Stimulated activated naive CD4-positive, alpha-beta T cell (primary cell): ENCODE data around the gene ARHGEF1.

ENCODE experiments used
- DNase-seq, 6 experiments: peaks; one replicate each; lab custom pipeline; 2025; lab: John Stamatoyannopoulos, UW

ARHGEF1 gene

DNA sequence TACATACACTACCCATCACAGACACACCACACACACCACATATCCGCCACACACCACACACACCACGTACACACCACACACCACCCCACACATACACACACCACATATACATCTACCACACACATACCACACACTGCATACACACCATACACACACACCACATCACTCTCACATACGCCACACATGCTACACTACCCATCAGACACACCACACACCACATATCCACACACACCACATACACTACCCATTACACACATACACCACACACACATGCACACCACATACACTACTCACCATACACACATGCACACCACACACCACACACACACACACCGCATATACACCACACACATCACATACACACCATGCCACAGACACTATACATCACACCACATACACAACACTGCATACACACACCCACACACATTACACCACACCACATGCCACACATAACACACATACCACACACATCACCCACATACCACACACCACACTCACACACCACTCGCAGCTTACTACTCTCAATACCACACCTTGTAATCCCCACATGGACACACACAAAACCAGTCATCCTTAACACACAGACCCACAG, 35.8 kb downstream of the ARHGEF1 start:
- DNase-seq: no peak

GRCh38 chr19:41919948-41920712, 37.1 kb downstream of the ARHGEF1 start:
- no peak for DNase-seq

- no peak for DNase-seq
Measured at GRCh38 chr19:41920882-41921576, 38.0 kb downstream of the ARHGEF1 start.

DNA sequence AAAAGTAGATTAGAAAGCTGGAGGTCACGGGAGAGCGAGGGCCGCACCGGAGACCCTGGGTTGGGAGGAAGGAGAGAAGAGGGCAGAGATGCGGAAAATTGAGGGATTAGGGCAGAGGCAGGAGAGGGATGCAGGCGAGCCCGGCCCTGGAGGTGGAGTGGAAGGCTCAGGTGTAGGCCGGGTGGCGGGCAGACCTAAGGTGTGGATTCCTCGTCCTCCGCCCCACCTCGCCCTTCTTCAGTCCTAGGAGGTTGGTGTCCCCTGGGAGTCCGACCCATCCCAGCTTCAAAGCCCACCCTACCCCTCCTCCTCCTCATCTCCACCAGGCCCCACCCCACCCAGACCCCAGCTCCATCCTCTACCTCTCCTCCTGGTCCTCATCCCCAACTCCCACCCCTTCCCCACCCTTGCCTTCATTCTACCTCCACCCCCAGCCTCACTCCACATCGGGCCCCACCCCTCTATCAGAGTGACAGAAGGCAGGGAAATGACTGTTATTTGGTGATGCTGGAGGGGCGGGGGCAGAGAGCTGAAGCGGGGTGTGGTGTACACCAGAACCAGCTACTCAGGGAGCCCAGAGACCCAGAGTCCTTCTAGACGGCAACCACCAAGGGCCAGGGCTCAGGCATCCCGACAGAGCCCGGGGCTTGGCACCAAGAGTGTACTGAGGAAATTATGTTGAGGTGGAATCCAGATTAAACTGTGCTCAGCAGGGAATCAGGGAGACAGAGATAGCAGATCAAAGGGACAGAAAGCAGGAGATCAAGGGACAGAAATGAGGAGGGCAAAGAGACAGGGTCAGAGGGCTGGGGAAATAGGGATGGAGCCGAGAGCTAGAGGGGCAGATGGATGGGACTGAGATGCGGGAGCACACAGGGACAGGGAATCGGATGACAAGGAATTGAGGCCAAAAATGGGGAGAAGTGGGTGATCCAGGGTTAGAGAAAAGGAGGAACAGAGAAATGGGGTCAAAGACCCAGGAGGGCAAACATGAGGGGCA, 38.9 kb downstream of the ARHGEF1 start:
- DNase-seq: no peak

DNA sequence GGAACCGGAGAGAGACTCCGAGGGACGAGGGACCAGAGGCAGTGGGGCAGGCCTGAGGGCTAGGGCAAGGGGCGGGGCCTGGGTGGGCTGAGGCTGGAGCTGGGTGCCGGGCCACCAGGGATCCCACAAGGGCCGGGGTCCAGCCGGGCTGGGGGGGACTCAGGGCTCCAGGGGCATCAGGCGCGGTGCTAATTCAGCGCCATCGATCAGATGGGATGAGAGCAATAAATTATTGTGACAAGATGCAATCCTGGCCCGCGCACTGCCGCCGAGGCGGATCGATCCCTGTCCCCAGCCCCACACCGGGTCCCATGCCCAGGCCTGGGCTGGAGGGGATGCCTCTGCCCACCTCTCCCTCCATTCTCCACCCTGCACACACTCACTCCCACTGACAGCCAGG, 39.6 kb downstream of the ARHGEF1 start:
- no peak for DNase-seq

GRCh38 chr19:41923045-41923788, 40.2 kb downstream of the ARHGEF1 start:
- DNase-seq: no peak

DNA sequence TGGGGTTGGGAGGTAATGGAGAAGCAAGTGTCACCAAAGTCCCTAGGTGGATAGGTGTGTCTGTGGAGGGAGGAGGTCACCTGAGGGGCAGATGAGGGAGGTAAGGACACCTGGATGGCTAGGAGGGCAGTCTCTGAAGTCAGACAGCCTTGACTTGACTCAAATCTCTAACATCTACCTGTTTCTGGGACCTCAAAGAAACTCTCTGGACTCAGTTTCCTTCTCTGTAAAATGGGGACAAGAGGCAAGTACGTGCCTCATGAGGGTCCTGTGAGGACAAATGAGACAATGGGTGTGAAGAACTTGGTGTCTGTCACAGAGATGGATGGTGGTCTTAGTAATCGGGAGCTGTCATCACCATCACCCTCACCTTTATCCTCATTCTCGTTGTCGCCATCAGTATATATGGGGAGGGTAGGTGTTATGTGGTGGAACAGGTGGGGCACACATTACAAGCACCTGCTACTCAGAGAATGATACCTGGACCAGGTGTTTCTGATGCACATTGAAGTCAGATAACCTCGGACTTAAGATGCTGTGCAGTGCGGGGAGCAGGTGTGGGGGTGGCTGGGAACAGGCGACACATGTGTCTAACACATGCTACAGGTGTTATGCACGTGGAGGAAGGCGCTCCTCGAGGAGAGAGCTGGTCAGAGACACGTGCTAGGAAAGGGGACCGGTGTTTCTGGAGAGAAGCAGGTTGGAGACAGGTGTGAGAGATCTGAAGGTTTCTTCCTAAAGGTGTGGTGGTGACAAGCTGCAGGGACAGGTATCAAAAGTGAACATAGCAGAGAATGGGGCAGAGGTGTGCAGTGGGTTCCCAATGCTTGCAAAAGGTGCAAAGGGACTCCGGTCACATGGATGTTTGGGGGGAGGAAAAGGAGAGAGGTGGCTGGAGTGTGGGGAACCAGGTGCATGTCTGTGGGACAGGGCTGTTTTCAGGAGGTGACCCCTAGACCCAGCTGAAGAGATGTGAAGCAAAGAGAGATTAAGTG, 41.5 kb downstream of the ARHGEF1 start:
- DNase-seq: no peak

DNA sequence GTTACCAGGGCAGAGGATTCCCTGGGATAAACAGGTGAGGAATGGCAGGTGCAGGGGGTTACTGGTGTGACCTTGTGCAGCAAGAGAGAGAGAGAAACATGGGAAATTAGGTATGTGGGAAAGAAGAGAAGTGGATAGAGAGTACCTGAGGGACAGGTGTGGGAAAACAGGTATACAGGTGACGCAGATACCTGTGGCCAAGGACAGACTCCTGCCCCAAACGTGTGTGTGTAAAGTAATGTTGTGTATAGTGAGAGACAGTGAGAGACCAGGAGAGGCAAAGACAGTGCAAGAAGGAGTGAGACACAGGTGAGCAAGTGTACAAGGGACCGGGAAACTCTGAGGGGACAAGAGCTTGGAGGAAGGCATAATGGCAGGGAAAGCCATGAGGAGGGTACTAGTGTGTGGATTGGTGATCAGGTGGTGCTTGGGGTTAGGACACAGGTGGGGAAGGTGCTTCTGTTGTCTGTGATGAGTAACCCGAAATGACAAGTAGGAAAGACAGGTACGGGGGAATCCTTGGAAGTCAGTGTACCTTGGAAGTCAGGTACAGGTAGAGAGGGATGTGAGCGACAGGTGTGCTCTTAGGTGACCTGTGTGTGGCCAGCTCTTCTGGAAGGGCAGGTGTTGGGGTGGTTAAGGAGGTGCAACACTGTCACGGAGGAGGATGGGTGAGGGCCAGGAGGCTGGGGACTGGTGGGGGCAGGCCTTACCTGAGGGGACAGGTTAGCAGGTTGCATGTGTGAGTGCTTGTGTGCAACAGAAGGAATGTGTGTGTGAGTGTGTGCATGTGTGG, 42.4 kb downstream of the ARHGEF1 start:
- DNase-seq: no peak

DNA sequence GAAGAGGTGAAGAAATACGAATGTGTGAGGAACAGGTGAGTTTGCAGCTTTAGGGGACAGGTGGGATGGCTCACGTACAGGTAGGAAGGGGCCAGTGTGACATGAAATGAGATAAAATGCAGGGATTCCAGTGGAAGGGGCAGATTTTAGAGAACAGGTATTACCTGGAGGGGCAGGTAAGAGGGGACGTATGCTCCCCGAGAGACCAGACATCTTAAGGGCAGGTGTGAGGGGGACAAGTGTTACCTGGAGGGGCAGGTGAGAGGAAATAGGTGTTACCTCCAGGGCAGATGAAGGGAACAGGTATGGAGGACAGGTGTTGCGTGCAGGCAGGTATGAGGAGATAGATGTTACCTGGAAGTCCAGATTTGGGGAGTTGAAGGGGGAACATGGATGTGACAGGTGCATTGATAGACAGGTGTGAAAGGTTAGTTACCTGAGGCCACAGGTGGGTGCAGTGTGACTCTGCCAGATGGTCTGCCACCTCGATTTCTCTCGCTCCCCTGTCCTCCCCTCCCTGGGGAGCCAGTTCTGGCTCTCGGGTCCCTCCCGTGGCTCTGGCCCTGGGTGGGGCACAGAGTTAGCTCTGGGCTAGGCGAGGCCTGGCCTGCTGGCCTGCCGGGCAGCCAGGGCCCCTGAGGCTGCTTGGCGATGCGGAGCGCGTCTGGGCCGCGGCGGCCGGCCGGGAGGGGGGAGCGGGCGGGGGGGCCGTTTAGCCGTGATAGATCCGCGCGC, 43.2 kb downstream of the ARHGEF1 start:
- no peak for DNase-seq

- no peak for DNase-seq
Measured at GRCh38 chr19:41926763-41927496, 43.9 kb downstream of the ARHGEF1 start.

DNA sequence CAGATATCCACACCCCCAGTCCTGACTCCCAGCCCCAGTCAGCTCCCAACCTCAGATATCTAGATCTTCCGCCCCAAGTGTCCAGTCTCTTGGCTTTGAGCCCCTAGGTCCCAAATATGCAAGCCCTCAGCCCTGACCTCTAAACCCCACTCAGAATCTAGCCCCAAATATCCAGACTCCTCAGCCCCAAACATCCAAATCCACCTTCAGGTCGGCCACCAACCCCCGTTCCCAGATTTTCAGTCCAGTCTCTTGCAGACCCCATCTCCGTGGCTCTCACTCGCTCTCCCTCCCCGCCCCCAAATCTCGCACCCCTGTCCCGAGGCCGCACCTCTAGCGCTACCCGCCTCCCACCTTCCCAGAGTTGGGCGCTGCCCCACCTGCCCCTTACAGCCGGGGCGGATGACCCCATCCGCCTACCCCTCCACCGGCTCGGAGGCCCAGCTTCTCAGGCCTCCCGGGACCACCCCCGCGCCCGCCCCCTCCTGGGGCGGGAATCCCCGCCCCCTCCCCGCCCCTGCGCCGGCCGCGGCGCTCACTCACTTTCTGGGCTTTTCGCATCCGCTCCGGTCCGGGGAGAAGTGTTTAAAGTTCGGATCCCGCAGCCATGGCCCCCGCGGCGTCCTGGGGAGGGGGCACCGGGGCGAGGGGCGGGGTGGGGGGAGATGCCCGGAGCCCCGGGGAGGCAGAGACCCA, 44.7 kb downstream of the ARHGEF1 start:
- peak in 4 of 6 experiments; percentile 19 to 40 (median 35) for DNase-seq

DNA sequence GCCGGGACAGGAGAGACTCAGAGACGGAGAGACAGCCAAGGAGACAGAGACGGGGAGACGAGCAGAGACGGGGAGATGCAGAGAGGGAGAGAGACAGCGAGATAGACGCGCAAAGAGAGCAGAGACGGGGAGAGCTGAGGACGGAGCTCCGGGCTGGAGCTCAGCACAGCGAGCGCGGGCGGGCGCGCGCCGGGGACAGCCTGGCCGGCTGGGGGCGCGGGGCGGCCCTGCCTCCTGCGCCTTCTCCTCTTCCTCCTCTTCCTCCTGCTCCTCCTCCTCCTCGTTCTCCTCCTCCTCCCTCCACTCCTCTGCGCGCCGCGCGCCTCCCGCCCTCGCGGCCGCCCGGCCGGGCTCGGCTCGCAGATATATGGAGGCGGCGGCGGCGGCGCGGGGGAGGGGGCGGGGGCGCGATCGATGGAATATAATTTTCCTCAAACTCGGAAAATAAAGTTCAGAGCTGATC, 45.3 kb downstream of the ARHGEF1 start, which contains the start of gene ERFL:
TSS of gene ERFL (minus strand) at position 229 of the 463 bp plus-strand sequence. CDS start 15,530 bp downstream, outside the sequence.
- peak in 4 of 6 experiments; percentile 35 to 49 (median 40) for DNase-seq

DNA sequence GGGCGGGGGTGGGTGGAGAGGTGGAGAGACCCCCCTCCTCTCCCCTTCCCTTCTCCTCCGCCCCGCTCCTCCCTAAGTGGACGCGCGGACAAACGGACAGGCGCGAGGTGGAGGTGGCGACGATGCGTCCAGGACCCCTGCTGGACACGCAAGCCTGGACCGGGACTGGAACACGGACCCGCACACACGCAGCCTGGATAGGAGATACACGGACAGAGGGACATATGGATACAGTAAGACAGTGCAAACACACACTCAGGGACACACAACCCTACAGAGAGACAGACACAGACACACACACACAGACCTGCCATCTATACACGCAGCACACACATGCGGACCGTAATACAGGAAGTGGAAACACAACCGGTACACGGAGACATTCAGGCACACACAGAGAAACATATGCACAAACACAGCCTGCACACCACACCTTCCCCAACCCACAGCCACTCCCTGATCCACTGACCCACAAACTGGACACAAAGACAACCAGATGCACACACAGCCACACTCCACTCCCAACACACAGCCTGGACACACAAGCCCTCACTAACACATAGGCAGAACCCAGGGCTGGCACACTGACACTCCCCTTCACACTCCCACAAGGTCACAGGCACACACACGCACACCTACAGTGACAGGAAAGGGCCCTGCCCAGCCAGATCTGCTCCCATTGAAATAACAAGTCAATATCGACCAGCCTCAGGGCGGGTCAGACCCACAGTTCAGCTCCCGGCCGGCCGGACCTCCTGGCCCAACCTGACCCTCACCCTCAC, 46.0 kb downstream of the ARHGEF1 start:
- DNase-seq: peak in 4 of 6 experiments; percentile 16 to 61 (median 44)

DNA sequence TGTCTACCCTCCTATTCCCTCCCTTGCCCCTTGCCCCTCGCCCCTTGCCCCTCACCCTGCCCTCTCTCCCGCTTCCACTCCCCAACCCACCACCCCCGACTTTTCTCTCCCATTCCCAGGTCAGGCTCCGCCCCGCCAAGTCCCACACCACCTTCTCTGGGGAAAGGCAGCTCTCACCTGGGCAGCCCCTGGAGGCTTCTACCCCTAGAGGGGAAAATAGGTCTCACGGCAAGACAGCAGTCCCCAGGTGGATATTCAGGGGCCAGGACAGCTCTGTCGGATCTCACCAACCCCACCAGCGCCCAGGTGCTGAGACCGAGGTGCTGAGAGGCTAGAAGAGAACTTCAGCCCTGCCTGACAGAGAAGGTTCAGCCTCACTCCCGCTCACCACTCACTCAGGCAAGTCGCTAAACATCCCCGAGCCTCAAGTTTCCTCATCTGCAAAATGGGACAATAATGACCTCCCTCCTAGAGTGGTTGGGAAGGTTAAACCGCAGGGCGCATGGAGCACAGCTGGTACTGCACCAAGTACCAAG, 46.6 kb downstream of the ARHGEF1 start:
- DNase-seq: no peak

GRCh38 chr19:41930322-41930722, 47.3 kb downstream of the ARHGEF1 start:
- DNase-seq: no peak
